ENCODE measurements around the gene FRMD3.

DNA sequence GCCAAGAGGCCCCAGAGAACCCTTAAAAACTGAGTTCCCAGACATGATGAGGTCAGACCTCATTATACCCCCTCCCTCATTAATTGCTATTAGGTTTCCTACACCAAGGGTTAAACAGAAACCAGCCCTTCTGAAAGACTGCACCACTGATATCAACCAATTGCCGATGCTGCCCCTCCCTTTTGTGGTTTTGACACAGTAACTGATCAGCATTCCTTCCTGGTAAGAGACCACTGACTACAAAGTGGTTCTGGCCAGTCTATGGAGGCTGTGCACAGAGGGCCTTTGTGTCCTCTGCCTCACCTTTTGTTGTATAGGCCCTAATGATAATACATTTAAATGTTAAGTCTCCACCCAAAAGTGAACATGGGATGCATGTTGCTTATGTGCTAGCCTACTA, 201.5 kb downstream of the FRMD3 start:
- no peak for TF ChIP-seq GATA2 (IDR thresholded peaks at IDR 0.05; ENCODE audit: low read depth, low read length)
- TF ChIP-seq GATA3 (IDR thresholded peaks at IDR 0.05; ENCODE audit: low read depth, low read length): no peak
